Naive B cell (primary cell): ENCODE results near the gene ARRB2. TPM values are rescaled to one million over a fixed set of nuclear protein-coding genes. Genes with fewer than 3 reads are reported as not detected.
"Not testable (repeated sequence)": the region's sequence is repeated elsewhere in the genome, so short reads cannot be mapped to it uniquely, and the experiment has no call there.

Experiments
- ATAC-seq, 2 donors: fragments of 150-1000 bp; cut with Tn5 transposase; 2 replicates each; pipeline ENCODE4 v1.10.0; 2021; ENCODE audit warnings: low read depth in 2 of 2, mild to moderate bottlenecking in 2 of 2, moderate library complexity in 2 of 2
- DNase-seq: peaks from one replicate; pipeline ENCODE4 v3.0.0; 2022
- H3K27ac Mint-ChIP-seq, 6 donors: one replicate each; pipeline ENCODE4 v1.8.0; 2020 to 2022; ENCODE audit warnings: mild to moderate bottlenecking in 6 of 6, mixed read lengths in 6 of 6, moderate library complexity in 5 of 6, inconsistent platforms in 2 of 6
- H3K27me3 Mint-ChIP-seq, 3 donors: one replicate each; pipeline ENCODE4 v1.8.0; 2021 to 2022; ENCODE audit warnings: mixed read lengths in 3 of 3, mild to moderate bottlenecking in 1 of 3
- H3K36me3 Mint-ChIP-seq, 2 donors: one replicate each; pipeline ENCODE4 v1.8.0; 2020 to 2022; ENCODE audit warnings: mixed read lengths in 2 of 2, inconsistent platforms in 1 of 2, mild to moderate bottlenecking in 1 of 2
- H3K4me1 Mint-ChIP-seq, 3 donors: one replicate each; pipeline ENCODE4 v1.8.0; 2020 to 2022; ENCODE audit warnings: mixed read lengths in 3 of 3, inconsistent platforms in 1 of 3, mild to moderate bottlenecking in 1 of 3, moderate library complexity in 1 of 3
- H3K4me3 Mint-ChIP-seq, 8 donors: one replicate each; pipeline ENCODE4 v1.8.0; 2020 to 2022; ENCODE audit warnings: mild to moderate bottlenecking in 8 of 8, mixed read lengths in 8 of 8, moderate library complexity in 8 of 8, inconsistent platforms in 2 of 8
- H3K9me3 Mint-ChIP-seq, 7 donors: one replicate each; pipeline ENCODE4 v1.8.0; 2020 to 2022; ENCODE audit warnings: mixed read lengths in 7 of 7, mild to moderate bottlenecking in 5 of 7, inconsistent platforms in 2 of 7, moderate library complexity in 1 of 7
- polyA plus RNA-seq, 6 donors: library from polyadenylated mRNA; unstranded; fragments of 300-500 nt; fragmentation: Illumina TruSeq; gene quantifications; one replicate each; pipeline ENCODE4 v1.2.3, GENCODE V29; 2021; ENCODE audit warnings: low read depth in 6 of 6

Gene ARRB2
- polyA plus RNA-seq, 6 donors from 2014 or later = 12.1 to 23.7 (median 14.9) TPM

DNA sequence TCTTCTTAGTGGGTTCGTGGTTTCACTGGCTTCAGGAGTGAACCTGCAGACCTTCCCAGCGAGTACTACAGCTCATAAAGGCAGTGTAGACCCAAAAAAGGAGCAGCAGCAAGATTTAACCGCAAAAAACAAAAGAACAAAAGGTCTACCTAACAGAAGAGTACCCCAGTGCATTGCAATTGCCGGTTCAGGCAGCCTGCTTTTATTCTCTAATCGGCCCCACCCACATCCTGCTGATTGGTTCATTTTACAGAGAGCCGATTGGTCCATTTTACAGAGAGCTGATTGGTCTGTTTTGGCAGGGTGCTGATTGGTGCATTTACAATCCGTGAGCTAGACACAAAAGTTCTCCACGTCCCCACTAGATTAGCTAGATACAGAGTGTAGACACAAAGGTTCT is 2.0 kb upstream of the ARRB2 start:
- peak; percentile 42 for DNase-seq

DNA sequence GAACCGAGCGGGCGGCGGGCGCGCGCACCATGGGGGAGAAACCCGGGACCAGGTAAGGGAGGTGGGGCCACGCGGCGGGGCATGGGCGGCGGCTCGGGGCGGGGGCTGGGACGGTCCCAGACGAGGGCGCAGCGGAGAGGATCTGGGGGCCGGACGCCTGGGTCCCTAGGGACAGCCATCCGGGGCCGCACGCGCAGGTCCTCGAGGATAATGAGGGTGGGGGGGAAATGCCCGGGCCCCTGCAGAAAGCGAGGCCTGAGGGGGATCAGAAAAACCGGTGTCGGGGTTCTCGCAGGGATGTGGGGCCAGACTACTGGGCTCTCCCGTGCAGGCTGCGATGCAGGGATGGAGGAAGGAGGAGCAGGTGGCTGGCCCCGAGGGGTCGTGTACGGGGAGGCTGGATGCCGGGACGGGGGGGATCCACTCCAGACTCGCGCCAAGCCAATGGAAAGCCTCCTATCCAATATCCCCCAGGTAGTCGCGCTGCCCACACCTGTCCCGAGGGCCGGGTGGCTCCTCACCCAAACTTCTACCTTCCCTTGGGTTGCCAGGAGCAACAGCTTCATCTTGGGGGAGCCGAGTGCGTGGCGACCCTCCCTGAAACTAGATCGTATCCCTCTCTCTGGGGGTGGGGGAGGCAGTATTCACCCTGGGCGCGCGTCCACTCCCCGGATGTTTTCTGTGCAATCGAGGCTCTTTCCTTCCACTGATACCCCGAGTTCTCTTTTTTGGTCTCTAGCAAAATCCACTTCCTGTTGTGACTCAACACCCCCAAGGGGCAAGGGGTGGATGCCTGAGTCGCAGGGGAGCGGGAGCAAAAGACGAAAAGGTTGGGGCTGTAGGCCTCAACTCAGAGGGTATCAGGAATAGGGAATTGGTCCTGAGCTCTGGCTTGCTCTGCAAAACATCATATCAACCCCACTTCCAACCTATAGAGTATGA is 532 bp downstream of the ARRB2 start:
- H3K36me3 Mint-ChIP-seq = no peaks in the 10 kb centered on the region
- no peaks in the 10 kb centered on the region for H3K27me3 Mint-ChIP-seq
- DNase-seq = peak; percentile 30
- H3K4me3 Mint-ChIP-seq = peak overlapping the region; percentile 75 to 97 (median 91)
- peak overlapping the region; percentile 59 to 99 (median 88) for H3K27ac Mint-ChIP-seq
- no peak for ATAC-seq
- H3K4me1 Mint-ChIP-seq = peaks cover 36 to 53% (median 49%) of the 10 kb centered on the region in 3 donors
- no peaks in the 10 kb centered on the region for H3K9me3 Mint-ChIP-seq

More for the DNA sequence above, 2.0 kb upstream of the ARRB2 start:
- no peaks in the 10 kb centered on the region for H3K9me3 Mint-ChIP-seq
- H3K36me3 Mint-ChIP-seq = no peaks in the 10 kb centered on the region
- ATAC-seq = no peak
- peaks cover 24 to 45% (median 43%) of the 10 kb centered on the region in 3 donors for H3K4me1 Mint-ChIP-seq
- H3K4me3 Mint-ChIP-seq = peak overlapping the region in 7 of 8 donors; percentile 32 to 94 (median 69)
- H3K27ac Mint-ChIP-seq = peak overlapping the region in 2 of 6 donors; percentile 47 to 83
- no peaks in the 10 kb centered on the region for H3K27me3 Mint-ChIP-seq

DNA sequence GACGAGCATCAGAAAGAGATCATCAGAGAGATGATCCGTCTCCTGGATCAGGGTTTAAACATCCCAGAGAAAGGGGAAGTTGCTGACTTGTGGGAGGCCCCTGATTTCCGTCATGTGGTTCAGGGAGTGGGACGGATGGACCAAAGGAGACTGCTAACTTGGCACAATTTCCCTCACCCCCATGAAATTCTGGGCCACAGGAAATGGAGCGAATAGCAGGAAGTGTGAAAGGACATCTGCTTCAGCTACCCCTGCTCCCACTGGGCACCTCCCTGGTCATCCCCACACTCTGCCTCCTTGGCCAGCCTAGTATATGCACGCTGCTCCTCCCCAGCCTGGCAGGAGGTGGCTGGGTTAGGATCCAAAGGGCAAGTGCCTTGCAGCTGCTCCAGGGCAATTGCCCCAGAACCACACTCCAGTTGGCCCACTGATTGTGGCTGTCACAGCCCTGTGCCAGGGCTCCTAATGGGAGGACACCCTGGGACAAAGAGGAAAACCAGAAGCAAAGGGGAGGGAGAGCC is 1.3 kb downstream of the ARRB2 start:
- Mint-ChIP-seq H3K9me3 (no peaks in the 10 kb centered on the region), H3K27ac (peak overlapping the region in 4 of 6 donors; percentile 59 to 94 (median 88)), H3K4me3 (peak overlapping the region; percentile 75 to 97 (median 88)), H3K4me1 (peaks cover 36 to 53% (median 46%) of the 10 kb centered on the region in 3 donors), H3K36me3 (no peaks in the 10 kb centered on the region), H3K27me3 (no peaks in the 10 kb centered on the region)
- no peak for ATAC-seq
- peak; percentile 29 for DNase-seq

DNA sequence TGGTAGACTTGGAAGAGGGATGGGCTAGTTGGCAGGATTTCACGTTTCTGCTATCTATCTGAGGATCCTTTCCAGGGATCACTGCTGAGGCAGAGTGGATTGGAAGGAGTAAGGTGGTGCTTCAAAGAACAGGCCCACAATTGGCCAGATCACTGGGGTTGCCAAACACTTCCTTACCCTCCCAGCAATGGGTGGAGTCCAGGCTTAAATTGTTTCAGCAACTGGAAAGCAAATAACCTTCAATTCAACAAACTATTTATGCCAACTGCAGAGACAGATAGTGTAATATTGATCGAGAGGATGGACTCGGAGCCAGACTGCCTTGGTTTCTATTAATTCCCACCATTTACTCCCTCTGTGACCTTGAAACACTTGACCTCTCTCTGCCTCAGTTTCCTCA is 2.1 kb downstream of the ARRB2 start:
- H3K27me3 Mint-ChIP-seq = no peaks in the 10 kb centered on the region
- H3K9me3 Mint-ChIP-seq = no peaks in the 10 kb centered on the region
- H3K36me3 Mint-ChIP-seq = no peaks in the 10 kb centered on the region
- DNase-seq = no peak
- H3K4me1 Mint-ChIP-seq = peaks cover 36 to 53% (median 46%) of the 10 kb centered on the region in 3 donors
- H3K27ac Mint-ChIP-seq = peak overlapping the region in 2 of 6 donors; percentile 56 to 83
- ATAC-seq = no peak
- H3K4me3 Mint-ChIP-seq = peak overlapping the region in 4 of 8 donors; percentile 45 to 93 (median 70)

DNA sequence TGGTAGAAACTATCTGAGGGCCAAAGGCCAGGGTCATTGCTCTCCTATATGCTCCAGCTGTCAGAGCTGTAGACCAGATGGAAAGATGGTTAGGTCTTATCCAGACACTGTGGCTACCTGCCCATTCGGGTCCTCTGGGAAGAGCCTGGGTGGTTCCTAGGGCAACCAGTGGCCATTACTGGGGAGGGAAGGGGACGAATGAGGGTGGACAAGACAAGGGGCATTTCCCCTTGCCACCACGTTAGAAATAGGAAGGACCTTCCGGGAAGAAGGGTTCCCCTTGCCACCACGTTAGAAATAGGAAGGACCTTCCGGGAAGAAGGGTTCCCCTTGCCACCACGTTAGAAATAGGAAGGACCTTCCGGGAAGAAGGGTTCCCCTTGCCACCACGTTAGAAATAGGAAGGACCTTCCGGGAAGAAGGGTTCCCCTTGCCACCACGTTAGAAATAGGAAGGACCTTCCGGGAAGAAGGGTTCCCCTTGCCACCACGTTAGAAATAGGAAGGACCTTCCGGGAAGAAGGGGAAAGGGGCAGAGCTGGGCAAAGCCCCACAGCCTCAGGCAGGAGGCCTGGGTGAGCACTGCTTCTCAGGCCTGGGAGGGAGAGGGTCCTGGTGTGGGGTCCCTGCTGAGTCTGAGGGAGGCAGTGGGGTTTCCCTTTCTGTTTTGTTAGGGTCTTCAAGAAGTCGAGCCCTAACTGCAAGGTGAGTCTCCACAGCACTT is 4.1 kb downstream of the ARRB2 start:
- not testable (repeated sequence) for ATAC-seq, H3K36me3 Mint-ChIP-seq, DNase-seq, H3K9me3 Mint-ChIP-seq, H3K27me3 Mint-ChIP-seq
- Mint-ChIP-seq H3K4me3 (peak overlapping the region; percentile 60 to 86 (median 72)), H3K4me1 (peaks cover 38 to 51% (median 45%) of the 10 kb centered on the region in 3 donors), H3K27ac (peak overlapping the region; percentile 80 to 95 (median 88))

DNA sequence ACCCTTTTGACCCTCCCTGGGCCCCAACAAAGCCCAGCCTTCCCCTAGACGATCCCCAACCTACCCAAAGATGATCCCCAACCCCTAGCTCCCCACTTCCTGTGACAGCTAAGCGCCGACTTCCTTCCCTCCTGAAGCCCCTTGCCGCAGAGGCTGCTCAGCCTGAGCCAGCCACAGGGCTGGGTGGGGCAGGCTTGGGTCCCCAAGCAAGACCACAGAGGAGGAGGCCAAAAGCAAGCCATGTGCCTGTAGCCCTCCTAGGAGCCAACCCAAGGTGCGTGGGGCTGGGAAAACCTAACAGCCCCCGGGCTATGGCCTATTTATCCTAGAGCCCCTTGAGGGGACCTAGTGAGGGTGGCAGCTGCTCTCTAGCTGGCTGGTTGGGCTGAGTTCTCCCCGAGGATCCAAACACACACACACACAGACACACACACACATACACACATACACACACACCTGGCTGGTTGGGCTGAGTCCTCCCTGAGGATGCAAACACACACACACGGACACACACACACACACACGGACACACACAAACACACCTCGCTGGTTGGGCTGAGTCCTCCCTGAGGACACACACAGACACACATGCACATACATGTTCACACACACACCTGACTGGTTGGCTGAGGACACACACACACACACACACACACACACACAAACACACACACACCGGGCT is 4.8 kb downstream of the ARRB2 start:
- Mint-ChIP-seq H3K36me3 (peaks cover 0 to 15% of the 10 kb centered on the region in 2 donors), H3K4me3 (peak overlapping the region; percentile 42 to 86 (median 68)), H3K27me3 (no peaks in the 10 kb centered on the region), H3K9me3 (no peaks in the 10 kb centered on the region), H3K27ac (peak overlapping the region; percentile 48 to 95 (median 84)), H3K4me1 (peaks cover 35 to 45% (median 41%) of the 10 kb centered on the region in 3 donors)
- DNase-seq (no peak), ATAC-seq (no peak)

DNA sequence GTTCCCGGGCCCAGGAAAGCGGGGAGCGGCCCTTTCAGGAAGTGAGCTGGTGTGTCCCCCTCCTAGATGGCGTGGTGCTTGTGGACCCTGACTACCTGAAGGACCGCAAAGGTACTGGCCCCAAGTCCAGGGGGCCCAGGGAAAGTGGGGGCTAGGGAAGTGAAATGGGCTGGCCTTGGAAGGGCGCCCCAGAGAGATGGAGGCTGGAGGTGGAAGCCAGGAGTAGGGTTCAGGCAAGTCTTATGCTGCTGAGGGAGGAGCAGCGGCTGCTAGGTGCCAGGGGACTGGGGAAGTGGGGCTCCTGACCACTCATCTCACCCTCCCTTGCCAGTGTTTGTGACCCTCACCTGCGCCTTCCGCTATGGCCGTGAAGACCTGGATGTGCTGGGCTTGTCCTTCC is 5.6 kb downstream of the ARRB2 start:
- H3K9me3 Mint-ChIP-seq = no peaks in the 10 kb centered on the region
- H3K27me3 Mint-ChIP-seq = no peaks in the 10 kb centered on the region
- peaks cover 35 to 42% (median 40%) of the 10 kb centered on the region in 3 donors for H3K4me1 Mint-ChIP-seq
- H3K27ac Mint-ChIP-seq = peak overlapping the region in 1 of 6 donors; percentile 47
- DNase-seq (no peak), ATAC-seq (no peak)
- H3K36me3 Mint-ChIP-seq = peaks cover 0 to 23% of the 10 kb centered on the region in 2 donors
- peak overlapping the region in 2 of 8 donors; percentile 9 to 66 for H3K4me3 Mint-ChIP-seq

DNA sequence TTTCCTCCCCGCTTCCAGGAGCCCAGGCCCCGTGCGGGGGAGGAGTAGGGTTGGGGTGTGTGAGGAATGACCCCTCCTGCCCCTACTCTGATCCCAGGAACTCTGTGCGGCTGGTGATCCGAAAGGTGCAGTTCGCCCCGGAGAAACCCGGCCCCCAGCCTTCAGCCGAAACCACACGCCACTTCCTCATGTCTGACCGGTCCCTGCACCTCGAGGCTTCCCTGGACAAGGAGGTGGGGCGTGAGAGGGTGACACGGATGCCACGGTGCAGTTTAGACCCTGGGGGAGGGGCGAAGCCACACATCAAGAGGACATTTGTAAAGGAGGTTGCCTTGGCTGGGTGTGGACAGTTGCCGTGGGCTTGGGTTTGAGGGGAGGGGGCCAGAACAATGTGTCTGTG is 7.4 kb downstream of the ARRB2 start:
- ATAC-seq (no peak), DNase-seq (no peak)
- Mint-ChIP-seq H3K9me3 (no peaks in the 10 kb centered on the region), H3K36me3 (peaks cover 0 to 23% of the 10 kb centered on the region in 2 donors), H3K4me3 (no peak overlapping the region), H3K27me3 (no peaks in the 10 kb centered on the region), H3K4me1 (peaks cover 25 to 27% (median 27%) of the 10 kb centered on the region in 3 donors), H3K27ac (no peak overlapping the region)

DNA sequence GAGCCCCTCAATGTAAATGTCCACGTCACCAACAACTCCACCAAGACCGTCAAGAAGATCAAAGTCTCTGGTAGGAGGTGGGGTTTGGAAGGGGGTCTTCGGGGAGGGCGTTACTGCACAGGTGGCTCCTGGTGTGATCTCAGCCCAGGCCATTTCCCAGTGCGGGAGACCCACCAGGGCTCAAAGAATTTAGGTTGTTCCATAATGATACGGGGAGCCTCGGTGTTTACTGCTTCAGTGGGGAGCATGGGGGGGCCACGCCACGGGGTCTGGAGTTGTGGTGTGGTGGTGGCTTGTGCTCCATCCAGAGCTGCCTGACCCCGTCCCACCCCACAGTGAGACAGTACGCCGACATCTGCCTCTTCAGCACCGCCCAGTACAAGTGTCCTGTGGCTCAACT is 7.8 kb downstream of the ARRB2 start:
- Mint-ChIP-seq H3K27ac (no peak overlapping the region), H3K36me3 (peaks cover 0 to 23% of the 10 kb centered on the region in 2 donors), H3K4me1 (peaks cover 25 to 27% (median 26%) of the 10 kb centered on the region in 3 donors), H3K4me3 (no peak overlapping the region), H3K27me3 (no peaks in the 10 kb centered on the region), H3K9me3 (no peaks in the 10 kb centered on the region)
- ATAC-seq (no peak), DNase-seq (no peak)

DNA sequence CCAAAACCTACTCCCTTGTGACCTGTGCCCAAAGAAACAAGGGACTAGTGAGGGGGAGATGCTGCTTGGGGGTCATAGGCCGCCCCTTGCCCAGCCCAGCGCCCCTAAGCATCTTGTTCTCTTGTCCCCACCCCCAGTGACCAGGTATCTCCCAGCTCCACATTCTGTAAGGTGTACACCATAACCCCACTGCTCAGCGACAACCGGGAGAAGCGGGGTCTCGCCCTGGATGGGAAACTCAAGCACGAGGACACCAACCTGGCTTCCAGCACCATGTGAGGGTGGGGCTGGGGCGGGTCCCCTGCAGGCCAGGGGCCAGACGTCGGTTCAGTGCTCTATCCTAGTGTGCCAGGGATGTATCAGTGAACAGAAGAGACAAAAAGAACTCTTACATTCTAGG is 8.7 kb downstream of the ARRB2 start:
- Mint-ChIP-seq H3K4me1 (peaks cover 16 to 22% (median 17%) of the 10 kb centered on the region in 3 donors), H3K4me3 (no peak overlapping the region), H3K36me3 (peaks cover 0 to 23% of the 10 kb centered on the region in 2 donors), H3K27me3 (no peaks in the 10 kb centered on the region), H3K9me3 (no peaks in the 10 kb centered on the region), H3K27ac (no peak overlapping the region)
- ATAC-seq (no peak), DNase-seq (no peak)

DNA sequence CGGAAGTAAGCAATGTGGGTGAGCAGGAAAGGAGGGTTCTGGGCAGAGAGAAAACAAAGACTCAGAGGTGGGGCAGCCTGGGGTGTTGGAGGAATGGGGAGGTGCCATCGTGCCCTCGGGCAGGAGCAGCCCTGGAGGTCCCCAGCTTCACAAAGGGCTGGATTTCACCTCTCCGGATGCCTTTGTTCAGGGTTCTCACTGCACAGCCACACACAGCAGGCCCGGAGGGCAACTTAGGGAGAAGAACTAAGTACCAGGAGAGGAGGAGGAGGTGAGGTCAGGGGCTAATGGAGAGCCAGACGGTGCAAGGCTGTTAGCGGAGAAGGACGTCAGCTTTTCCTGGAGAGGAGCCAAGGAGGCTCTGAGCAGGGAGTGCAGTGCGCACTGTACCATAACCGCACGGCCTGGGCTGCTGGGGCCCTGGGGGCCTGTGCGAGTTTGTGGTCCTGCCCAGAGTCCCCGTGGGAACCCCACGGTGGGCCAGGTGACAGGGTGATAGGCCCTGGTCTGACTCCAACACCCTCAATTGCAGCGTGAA is 9.3 kb downstream of the ARRB2 start:
- Mint-ChIP-seq H3K4me1 (peaks cover 11 to 19% (median 13%) of the 10 kb centered on the region in 3 donors), H3K9me3 (no peaks in the 10 kb centered on the region), H3K4me3 (no peak overlapping the region), H3K27ac (no peak overlapping the region), H3K36me3 (peaks cover 0 to 23% of the 10 kb centered on the region in 2 donors), H3K27me3 (no peaks in the 10 kb centered on the region)
- DNase-seq (no peak), ATAC-seq (no peak)

DNA sequence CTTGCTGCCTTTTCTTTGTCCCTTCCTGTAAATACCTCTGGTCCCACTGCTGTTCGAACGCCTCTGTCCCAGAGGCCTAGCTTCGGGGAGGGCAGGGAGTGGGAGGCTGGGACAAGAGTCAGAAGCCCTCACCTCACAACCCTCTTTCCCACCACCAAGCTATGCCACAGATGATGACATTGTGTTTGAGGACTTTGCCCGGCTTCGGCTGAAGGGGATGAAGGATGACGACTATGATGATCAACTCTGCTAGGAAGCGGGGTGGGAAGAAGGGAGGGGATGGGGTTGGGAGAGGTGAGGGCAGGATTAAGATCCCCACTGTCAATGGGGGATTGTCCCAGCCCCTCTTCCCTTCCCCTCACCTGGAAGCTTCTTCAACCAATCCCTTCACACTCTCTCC is 10.4 kb downstream of the ARRB2 start:
- no peaks in the 10 kb centered on the region for H3K9me3 Mint-ChIP-seq
- H3K27ac Mint-ChIP-seq = no peak overlapping the region
- H3K27me3 Mint-ChIP-seq = no peaks in the 10 kb centered on the region
- H3K36me3 Mint-ChIP-seq = peaks cover 0 to 23% of the 10 kb centered on the region in 2 donors
- no peak for DNase-seq
- ATAC-seq = no peak
- H3K4me3 Mint-ChIP-seq = no peak overlapping the region
- H3K4me1 Mint-ChIP-seq = peaks cover 6 to 11% (median 7%) of the 10 kb centered on the region in 3 donors
